Measurements from ENCODE around the gene NCKAP5.

DNA sequence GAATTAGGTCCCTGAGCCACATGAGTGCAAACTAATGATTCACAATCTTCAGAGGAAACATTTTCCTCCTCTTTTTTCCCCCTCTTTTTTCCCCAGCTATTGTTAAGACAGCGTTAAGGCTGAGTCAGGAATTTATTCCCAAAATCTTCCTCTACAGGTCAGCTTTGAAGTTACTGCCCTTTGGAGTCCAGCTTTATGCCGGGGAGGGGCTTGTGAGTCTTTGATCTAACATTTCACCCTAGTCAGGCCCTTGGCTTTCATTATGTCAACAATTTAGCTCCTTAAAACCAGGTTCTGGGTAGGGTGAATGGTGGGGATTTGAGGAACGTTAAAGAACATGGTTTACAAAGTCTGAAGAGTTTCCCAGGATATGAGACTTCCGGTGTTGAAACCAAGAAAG, 807.3 kb downstream of the NCKAP5 start:
- TF ChIP-seq POLR2AphosphoS5 (IDR thresholded peaks at IDR 0.05; ENCODE audit: insufficient read depth in 1 of 2, low read depth in 1 of 2) (no peak), POLR2A (IDR thresholded peaks at IDR 0.05) (no peak)
- TF ChIP-seq, protein P1, sequence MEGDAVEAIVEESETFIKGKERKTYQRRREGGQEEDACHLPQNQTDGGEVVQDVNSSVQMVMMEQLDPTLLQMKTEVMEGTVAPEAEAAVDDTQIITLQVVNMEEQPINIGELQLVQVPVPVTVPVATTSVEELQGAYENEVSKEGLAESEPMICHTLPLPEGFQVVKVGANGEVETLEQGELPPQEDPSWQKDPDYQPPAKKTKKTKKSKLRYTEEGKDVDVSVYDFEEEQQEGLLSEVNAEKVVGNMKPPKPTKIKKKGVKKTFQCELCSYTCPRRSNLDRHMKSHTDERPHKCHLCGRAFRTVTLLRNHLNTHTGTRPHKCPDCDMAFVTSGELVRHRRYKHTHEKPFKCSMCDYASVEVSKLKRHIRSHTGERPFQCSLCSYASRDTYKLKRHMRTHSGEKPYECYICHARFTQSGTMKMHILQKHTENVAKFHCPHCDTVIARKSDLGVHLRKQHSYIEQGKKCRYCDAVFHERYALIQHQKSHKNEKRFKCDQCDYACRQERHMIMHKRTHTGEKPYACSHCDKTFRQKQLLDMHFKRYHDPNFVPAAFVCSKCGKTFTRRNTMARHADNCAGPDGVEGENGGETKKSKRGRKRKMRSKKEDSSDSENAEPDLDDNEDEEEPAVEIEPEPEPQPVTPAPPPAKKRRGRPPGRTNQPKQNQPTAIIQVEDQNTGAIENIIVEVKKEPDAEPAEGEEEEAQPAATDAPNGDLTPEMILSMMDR (IDR thresholded peaks at IDR 0.05): no peak

Measured in vagina (tissue), 2 donors.